PC-3 (cell line): ENCODE data around the gene TOGARAM2.

ENCODE experiments used
- CTCF ChIP-seq: fragments of 300-600 bp; sonication (generic); conservative IDR thresholded peaks from 2 replicates; pipeline ENCODE4 v1.5.1; 2017; ENCODE audit warnings: antibody characterized with exemption, low read depth, mild to moderate bottlenecking, low read length
- EZH2 ChIP-seq: fragments of 300-600 bp; sonication (generic); IDR thresholded peaks from one replicate; pipeline ENCODE4 v1.6.1; 2017; ENCODE audit warnings: antibody characterized with exemption, mild to moderate bottlenecking, low read length; ENCODE audit not compliant: unreplicated experiment
- EZH2phosphoT487 ChIP-seq: fragments of 300-600 bp; sonication (generic); IDR thresholded peaks from 2 replicates; pipeline ENCODE4 v1.6.1; 2018; ENCODE audit warnings: mild to moderate bottlenecking, antibody characterized with exemption, low read length, borderline replicate concordance

- TF ChIP-seq CTCF (no peak), EZH2 (no peak), EZH2phosphoT487 (no peak)
These were observed 44.6 kb downstream of the TOGARAM2 start for GRCh38 chr2:29025711-29026110.
